Mammary epithelial cell (primary cell): ENCODE data around the gene ZNF507.

ENCODE experiments used
- EZH2 ChIP-seq: IDR thresholded peaks from 2 replicates; pipeline ENCODE4 v1.6.1; 2012; ENCODE audit warnings: low read length, inconsistent platforms, borderline replicate concordance
- TF ChIP-seq, protein P1 (sequence below), 2 donors: IDR thresholded peaks in 1 of 2; conservative IDR thresholded peaks in 1 of 2; 2 replicates each; pipeline ENCODE4 v1.5.1; 2011 to 2012; ENCODE audit warnings: inconsistent platforms in 2 of 2, low read length in 2 of 2, mild to moderate bottlenecking in 2 of 2, control low read depth in 1 of 2, low read depth in 1 of 2; ENCODE audit not compliant: insufficient read depth in 1 of 2; ENCODE audit errors: extremely low read depth in 1 of 2

DNA sequence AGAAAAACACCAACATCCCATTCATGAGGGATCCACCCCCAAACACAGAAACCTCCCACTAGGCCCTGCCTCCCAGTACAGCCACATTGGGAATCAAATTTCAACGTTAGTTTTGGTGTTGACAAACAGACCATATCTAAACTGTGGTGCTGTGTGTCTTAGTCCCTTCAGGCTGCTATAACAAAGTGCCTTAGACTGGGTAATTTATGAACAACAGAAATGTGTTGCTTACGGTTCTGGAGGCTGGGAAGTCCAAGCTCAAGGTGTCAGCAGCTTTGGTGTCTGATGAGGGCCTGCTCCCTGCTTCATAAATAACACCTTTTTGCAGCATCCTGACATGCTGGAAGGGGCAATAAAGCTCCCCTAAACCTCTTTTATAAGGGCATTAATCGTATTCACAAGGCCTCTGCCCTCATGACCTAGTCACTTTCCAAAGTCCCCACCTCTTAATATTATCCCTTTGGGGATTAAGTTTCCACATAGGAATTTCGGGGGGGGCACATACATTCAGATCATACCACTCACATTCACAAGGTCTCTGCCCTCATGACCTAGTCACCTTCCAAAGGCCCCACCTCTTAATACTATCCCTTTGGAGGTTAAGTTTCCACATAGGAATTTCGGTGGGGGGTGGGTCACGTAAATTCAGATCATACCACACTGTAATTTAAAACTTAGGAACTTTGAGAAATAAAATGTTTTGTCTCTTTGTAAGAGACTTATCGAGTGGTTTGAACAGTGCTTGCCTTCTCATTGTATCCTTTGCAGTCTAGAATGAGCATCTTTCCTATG lies 27.5 kb downstream of the ZNF507 start:
- TF ChIP-seq EZH2 = no peak
- TF ChIP-seq, protein P1, sequence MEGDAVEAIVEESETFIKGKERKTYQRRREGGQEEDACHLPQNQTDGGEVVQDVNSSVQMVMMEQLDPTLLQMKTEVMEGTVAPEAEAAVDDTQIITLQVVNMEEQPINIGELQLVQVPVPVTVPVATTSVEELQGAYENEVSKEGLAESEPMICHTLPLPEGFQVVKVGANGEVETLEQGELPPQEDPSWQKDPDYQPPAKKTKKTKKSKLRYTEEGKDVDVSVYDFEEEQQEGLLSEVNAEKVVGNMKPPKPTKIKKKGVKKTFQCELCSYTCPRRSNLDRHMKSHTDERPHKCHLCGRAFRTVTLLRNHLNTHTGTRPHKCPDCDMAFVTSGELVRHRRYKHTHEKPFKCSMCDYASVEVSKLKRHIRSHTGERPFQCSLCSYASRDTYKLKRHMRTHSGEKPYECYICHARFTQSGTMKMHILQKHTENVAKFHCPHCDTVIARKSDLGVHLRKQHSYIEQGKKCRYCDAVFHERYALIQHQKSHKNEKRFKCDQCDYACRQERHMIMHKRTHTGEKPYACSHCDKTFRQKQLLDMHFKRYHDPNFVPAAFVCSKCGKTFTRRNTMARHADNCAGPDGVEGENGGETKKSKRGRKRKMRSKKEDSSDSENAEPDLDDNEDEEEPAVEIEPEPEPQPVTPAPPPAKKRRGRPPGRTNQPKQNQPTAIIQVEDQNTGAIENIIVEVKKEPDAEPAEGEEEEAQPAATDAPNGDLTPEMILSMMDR (conservative IDR thresholded peaks at IDR 0.05 in 1 of 2, IDR thresholded peaks at IDR 0.05 in 1 of 2; ENCODE audit: extremely low read depth in 1 of 2, insufficient read depth in 1 of 2, low read depth in 1 of 2, low read length in 2 of 2) = no peak
